HepG2 (cell line): ENCODE data around the gene SOBP. TPM values are rescaled to one million over a fixed set of nuclear protein-coding genes. Genes with fewer than 3 reads are reported as not detected.

Experiments
- CHD2 ChIP-seq: IDR thresholded peaks from 2 replicates; pipeline ENCODE4 v1.6.1; 2011; ENCODE audit warnings: low read depth, low read length, improper control_type of control experiment
- DMAP1 ChIP-seq: IDR thresholded peaks from 2 replicates; pipeline ENCODE4 v1.6.1; 2016
- EEA1 ChIP-seq: sonication (generic); formaldehyde crosslinking; IDR thresholded peaks from 2 replicates; pipeline ENCODE4 v1.5.1; 2020; ENCODE audit warnings: mild to moderate bottlenecking, missing genetic modification reagents, borderline replicate concordance
- GRHL1 ChIP-seq: sonication (generic); formaldehyde crosslinking; conservative IDR thresholded peaks from 2 replicates; pipeline ENCODE4 v1.8.0; 2022; ENCODE audit warnings: missing genetic modification reagents
- HMGXB3 ChIP-seq: sonication (generic); formaldehyde crosslinking; IDR thresholded peaks from 2 replicates; pipeline ENCODE4 v1.4.0; 2020; ENCODE audit warnings: missing genetic modification reagents, borderline replicate concordance
- HOXA3 ChIP-seq: sonication (generic); formaldehyde crosslinking; IDR thresholded peaks from 2 replicates; pipeline ENCODE4 v1.5.0; 2020; ENCODE audit warnings: missing genetic modification reagents
- MAFF ChIP-seq: IDR thresholded peaks from 2 replicates; pipeline ENCODE4 v1.6.1; 2011; ENCODE audit warnings: low read depth, low read length, improper control_type of control experiment
- MAFG ChIP-seq: sonication (generic); formaldehyde crosslinking; IDR thresholded peaks from 2 replicates; pipeline ENCODE4 v1.5.1; 2020; ENCODE audit warnings: mild to moderate bottlenecking, missing genetic modification reagents
- POGZ ChIP-seq: sonication (generic); formaldehyde crosslinking; IDR thresholded peaks from 2 replicates; pipeline ENCODE4 v1.4.0; 2020; ENCODE audit warnings: mild to moderate bottlenecking, missing genetic modification reagents
- RFXAP ChIP-seq: sonication (generic); formaldehyde crosslinking; IDR thresholded peaks from 2 replicates; pipeline ENCODE4 v1.4.0; 2020; ENCODE audit warnings: missing genetic modification reagents, borderline replicate concordance
- SMARCE1 ChIP-seq: fragments of 450-650 bp; IDR thresholded peaks from 2 replicates; pipeline ENCODE4 v1.6.1; 2017; ENCODE audit warnings: borderline replicate concordance
- USF2 ChIP-seq, 2 experiments: sonication (generic) in 1 of 2; formaldehyde crosslinking in 1 of 2; IDR thresholded peaks; 2 replicates each; pipeline versions ENCODE4 v1.5.1 to v1.6.1; 2011 to 2020; ENCODE audit warnings: borderline replicate concordance in 1 of 2, low read depth in 1 of 2, low read length in 1 of 2, mild to moderate bottlenecking in 1 of 2, missing genetic modification reagents in 1 of 2, moderate library complexity in 1 of 2
- ZBTB25 ChIP-seq: IDR thresholded peaks from 2 replicates; pipeline ENCODE4 v1.6.1; 2018; ENCODE audit warnings: missing genetic modification reagents
- ZNF138 ChIP-seq: sonication (generic); formaldehyde crosslinking; IDR thresholded peaks from 2 replicates; pipeline ENCODE4 v1.5.0; 2020; ENCODE audit warnings: mild to moderate bottlenecking, low read depth, missing genetic modification reagents
- ZNF264 ChIP-seq: sonication (generic); formaldehyde crosslinking; IDR thresholded peaks from 2 replicates; pipeline ENCODE4 v1.4.0; 2020; ENCODE audit warnings: missing genetic modification reagents
- ZSCAN25 ChIP-seq: sonication (generic); formaldehyde crosslinking; IDR thresholded peaks from 2 replicates; pipeline ENCODE4 v1.8.0; 2022; ENCODE audit warnings: mild to moderate bottlenecking, missing genetic modification reagents
- ZSCAN5A ChIP-seq: sonication (generic); formaldehyde crosslinking; IDR thresholded peaks from 2 replicates; pipeline ENCODE4 v1.8.0; 2022; ENCODE audit warnings: mild to moderate bottlenecking, missing genetic modification reagents, borderline replicate concordance
- polyA plus RNA-seq, 8 experiments: library from polyadenylated mRNA; depleted of rRNA in 3 of 8; stranded (reverse) in 7 of 8; unstranded in 1 of 8; fragments of >200 nt; fragmentation: Illumina TruSeq in 4 of 8; extraction: Trizol in 4 of 8; gene quantifications; 2 replicates each; pipeline versions ENCODE4 v1.2.1 to v1.2.3, GENCODE V29; 2011 to 2016; ENCODE audit warnings: low read depth in 4 of 8, missing spikeins in 1 of 8, mixed read lengths in 1 of 8; ENCODE audit not compliant: insufficient read depth in 1 of 8
- total RNA-seq, 5 experiments: library from RNA; depleted of rRNA; stranded (reverse); fragments of >200 nt; fragmentation: Illumina TruSeq; extraction: Trizol; gene quantifications; 2 replicates each; pipeline ENCODE4 v1.2.3, GENCODE V29; 2016; ENCODE audit warnings: low read depth in 1 of 5

Gene SOBP
- total and polyA plus RNA-seq, 2 of the 13 experiments (the other 11 are each of a cell fraction or from before 2014, with no cell fraction given), result 1.5 to 6.9 TPM

- TF ChIP-seq MAFF (no peak), EEA1 (CRISPR knock-in tag) (0 out of 2 replicates have a peak, but pooled peaks have one; percentile 13), ZBTB25 (CRISPR knock-in tag) (no peak), HMGXB3 (no peak), DMAP1 (CRISPR knock-in tag) (peak; percentile 71; the same call in 1 of the 2 replicates), MAFG (no peak), GRHL1 (CRISPR knock-in tag) (no peak), HOXA3 (CRISPR knock-in tag) (peak; percentile 89; the same call in 1 of the 2 replicates), SMARCE1 (no peak), ZNF264 (CRISPR knock-in tag) (peak; percentile 86), ZNF138 (CRISPR knock-in tag) (no peak; the same call in 1 of the 2 replicates), ZSCAN5A (CRISPR knock-in tag) (peak; percentile 61; the same call in 1 of the 2 replicates), CHD2 (no peak), ZSCAN25 (CRISPR knock-in tag) (no peak), POGZ (CRISPR knock-in tag) (peak; percentile 90), RFXAP (CRISPR knock-in tag) (no peak; the same call in 1 of the 2 replicates), USF2 (IDR thresholded peaks at IDR 0.05; ENCODE audit: low read depth, low read length) (no peak), USF2 (CRISPR knock-in tag; IDR thresholded peaks at IDR 0.05; ENCODE audit: borderline replicate concordance) (no peak)
Measured at GRCh38 chr6:107459283-107460082, 30.4 kb upstream of the SOBP start, which contains the start of gene PDSS2 (continued).
